Activated T-helper 1 cell treated with anti-CD3 and anti-CD28 coated beads, Interleukin-12 subunit alpha, Interleukin-12 subunit beta, Interleukin-2, Interleukin-4 antibody, amounts not matched to agents 30 ng/mL and 10 ng/mL and 1 ng/mL, durations not matched to agents 14 hours and 24 hours and 36 hours (primary cell): ENCODE results near the gene JPH4. TPM values are rescaled to one million over a fixed set of nuclear protein-coding genes. Genes with fewer than 3 reads are reported as not detected.
A peak's percentile ranks its signal among the peaks of the same experiment; 100 is the strongest.

Source experiments
- DNase-seq: peaks from one replicate; pipeline ENCODE4 v3.0.0; 2021; ENCODE audit warnings: low spot score
- H3K27ac Mint-ChIP-seq: one replicate; pipeline ENCODE4 v1.8.0; 2021; ENCODE audit warnings: mild to moderate bottlenecking, mixed read lengths
- H3K27me3 Mint-ChIP-seq: one replicate; pipeline ENCODE4 v1.8.0; 2022; ENCODE audit warnings: mild to moderate bottlenecking, moderate library complexity, mixed read lengths; ENCODE audit not compliant: insufficient read depth
- H3K36me3 Mint-ChIP-seq: one replicate; pipeline ENCODE4 v1.8.0; 2021; ENCODE audit warnings: low read depth, mixed read lengths
- H3K4me1 Mint-ChIP-seq: one replicate; pipeline ENCODE4 v1.8.0; 2021; ENCODE audit warnings: low read depth, mixed read lengths
- H3K4me3 Mint-ChIP-seq: one replicate; pipeline ENCODE4 v1.8.0; 2021; ENCODE audit warnings: mild to moderate bottlenecking, moderate library complexity, mixed read lengths
- H3K9me3 Mint-ChIP-seq: one replicate; pipeline ENCODE4 v1.8.0; 2021; ENCODE audit warnings: mixed read lengths
- intact Hi-C: fragments of 100-400 bp; cut with micrococcal nuclease; formaldehyde crosslinking; loops from one replicate; pipeline ENCODE4 v1.15.1; 2024
- total RNA-seq: library from RNA; stranded (reverse); gene quantifications from 2 replicates; pipeline ENCODE4 v1.2.3, GENCODE V29; 2022

JPH4 gene
- total RNA-seq, 1 donor from 2014 or later, result not detected

DNA sequence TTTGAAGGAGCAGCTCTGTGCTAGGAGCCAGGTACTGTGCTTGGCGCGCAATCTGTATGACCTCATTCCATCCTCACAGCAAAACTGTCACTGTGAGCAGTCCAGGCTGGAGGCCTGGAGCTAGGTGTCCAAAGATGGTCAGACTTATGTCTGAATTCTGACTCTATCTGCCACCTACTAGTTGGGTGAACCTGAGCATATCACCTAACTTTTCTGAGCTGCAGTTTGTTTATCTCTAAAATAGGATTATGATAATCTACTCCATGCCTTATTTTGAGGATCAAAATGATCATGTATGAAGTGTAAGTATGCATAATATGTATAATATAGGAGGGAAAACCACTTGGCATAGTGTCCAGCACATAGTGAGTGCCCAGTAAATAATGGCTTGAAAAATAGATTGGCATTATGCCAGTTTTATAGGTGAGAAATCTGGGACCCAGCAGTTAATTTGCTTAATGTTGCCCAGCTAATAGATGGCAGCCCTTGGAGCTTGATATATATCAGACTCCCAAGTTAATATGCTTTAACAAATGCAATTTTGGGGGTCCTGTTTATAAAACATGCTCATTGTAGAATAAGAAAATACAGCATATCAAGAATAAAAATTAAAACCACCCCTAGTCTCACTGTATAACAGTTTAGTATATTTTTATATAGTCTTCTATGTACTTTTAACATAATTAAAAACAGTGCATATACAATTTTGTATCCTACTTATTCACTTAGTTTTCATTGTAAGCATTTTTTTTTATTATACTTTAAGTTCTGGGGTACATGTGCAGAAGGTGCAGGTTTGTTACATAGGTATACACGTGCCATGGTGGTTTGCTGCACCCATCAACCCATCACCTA, 4.5 kb upstream of the JPH4 start:
- Mint-ChIP-seq H3K9me3 (no peaks in the 10 kb centered on the region), H3K36me3 (no peaks in the 10 kb centered on the region), H3K4me1 (no peaks in the 10 kb centered on the region), H3K27ac (no peak overlapping the region), H3K27me3 (peaks cover 27% of the 10 kb centered on the region), H3K4me3 (no peak overlapping the region)
- intact Hi-C loops, result no loop called here
- DNase-seq, result no peak

DNA sequence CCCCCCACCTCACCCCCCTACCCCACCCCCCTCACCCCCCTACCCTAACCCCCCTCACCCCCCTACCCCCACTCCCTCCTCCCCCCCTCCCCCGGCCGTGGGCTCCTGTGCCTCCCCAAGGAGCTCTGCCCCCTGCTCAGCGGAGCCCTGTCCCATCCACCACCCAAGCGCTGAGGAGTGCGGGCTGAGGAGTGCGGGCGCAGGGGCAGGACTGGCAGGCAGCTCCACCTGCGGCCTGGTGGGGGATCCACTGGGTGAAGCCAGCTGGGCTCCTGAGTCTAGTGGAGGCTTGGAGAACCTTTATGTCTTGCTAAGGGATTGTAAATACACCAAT, 2.3 kb upstream of the JPH4 start:
- DNase-seq, result no peak
- H3K9me3 Mint-ChIP-seq, result no peaks in the 10 kb centered on the region
- no peak overlapping the region for H3K27ac Mint-ChIP-seq
- H3K27me3 Mint-ChIP-seq, result peaks cover 32% of the 10 kb centered on the region
- H3K36me3 Mint-ChIP-seq, result no peaks in the 10 kb centered on the region
- intact Hi-C loops, result no loop called here
- no peak overlapping the region for H3K4me3 Mint-ChIP-seq
- peaks cover 8% of the 10 kb centered on the region for H3K4me1 Mint-ChIP-seq

DNA sequence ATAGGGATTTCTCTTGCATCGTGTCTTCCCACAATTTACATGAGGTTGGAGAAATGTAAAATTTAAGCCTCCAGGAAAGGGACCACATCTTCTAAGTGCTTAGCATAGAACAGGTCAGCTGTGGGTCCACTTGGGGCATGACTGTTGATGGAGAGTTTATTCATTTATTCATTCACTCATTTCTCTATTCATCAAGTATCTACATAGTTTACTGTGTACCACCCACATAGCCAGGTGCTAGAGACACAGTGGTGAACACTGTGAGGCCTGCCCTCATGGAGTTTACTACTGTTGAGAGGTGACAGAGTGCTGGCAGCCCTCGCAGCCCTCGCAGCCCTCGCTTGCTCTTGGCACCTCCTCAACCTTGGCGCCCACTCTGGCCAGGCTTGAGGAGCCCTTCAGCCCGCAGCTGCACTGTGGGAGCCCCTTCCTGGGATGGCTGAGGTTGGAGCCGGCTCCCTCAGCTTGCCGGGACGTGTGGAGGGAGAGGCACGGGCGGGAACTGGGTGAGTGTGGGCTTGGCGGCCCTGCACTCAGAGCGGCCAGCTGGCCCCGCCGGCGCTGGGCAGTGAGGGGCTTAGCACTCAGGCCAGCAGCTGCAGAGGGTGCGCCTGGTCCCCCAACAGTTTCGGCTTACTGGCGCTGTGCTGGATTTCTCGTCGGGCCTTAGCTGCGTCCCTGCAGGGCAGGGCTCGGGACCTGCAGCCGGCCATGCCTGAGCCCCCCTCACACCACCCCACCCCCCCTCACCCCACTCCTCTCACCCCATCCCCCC, 1.7 kb upstream of the JPH4 start:
- no peak for DNase-seq
- Mint-ChIP-seq H3K4me1 (peaks cover 8% of the 10 kb centered on the region), H3K9me3 (no peaks in the 10 kb centered on the region), H3K27me3 (peaks cover 33% of the 10 kb centered on the region), H3K27ac (no peak overlapping the region), H3K4me3 (no peak overlapping the region), H3K36me3 (no peaks in the 10 kb centered on the region)
- intact Hi-C loops, result no loop called here

DNA sequence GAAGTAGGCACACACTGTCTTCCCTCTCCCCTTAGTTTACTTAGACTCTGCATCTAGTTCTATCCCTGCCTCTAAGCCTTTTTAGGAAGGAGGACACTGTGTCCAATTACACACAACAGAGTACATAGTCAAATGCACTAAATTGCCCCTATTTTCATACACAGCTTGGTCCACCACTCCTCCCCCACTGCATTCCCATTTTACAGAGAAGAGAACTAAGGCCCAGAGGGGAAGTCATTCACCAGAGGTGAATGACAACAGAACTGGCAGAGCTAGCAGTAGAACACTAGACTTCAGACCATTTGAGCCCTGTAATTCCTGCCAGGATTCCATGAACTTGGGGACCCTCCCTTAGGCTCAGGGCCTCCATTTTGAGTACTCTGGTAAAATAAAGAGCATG, 1.1 kb upstream of the JPH4 start:
- intact Hi-C loops, result no loop called here
- H3K36me3 Mint-ChIP-seq, result no peaks in the 10 kb centered on the region
- H3K4me1 Mint-ChIP-seq, result peaks cover 8% of the 10 kb centered on the region
- H3K27me3 Mint-ChIP-seq, result peaks cover 39% of the 10 kb centered on the region
- no peaks in the 10 kb centered on the region for H3K9me3 Mint-ChIP-seq
- no peak for DNase-seq
- no peak overlapping the region for H3K27ac Mint-ChIP-seq
- no peak overlapping the region for H3K4me3 Mint-ChIP-seq

DNA sequence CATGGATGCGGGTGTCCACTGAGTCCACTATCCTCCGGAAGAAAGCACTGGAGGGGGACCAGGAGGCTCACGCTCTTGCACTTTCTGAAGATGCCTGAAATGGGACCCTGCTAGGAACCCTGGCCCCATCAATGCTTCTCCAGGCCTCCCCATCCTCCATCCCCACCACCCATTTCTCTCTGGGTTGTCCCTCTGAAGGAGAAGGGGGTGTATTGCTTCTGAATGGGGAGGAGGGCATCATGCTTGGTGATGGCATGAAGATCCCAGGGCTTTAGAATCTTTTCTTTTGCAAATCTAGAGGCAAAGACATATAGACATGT, 681 bp upstream of the JPH4 start:
- Mint-ChIP-seq H3K4me1 (peaks cover 8% of the 10 kb centered on the region), H3K27me3 (peaks cover 41% of the 10 kb centered on the region), H3K9me3 (no peaks in the 10 kb centered on the region), H3K27ac (no peak overlapping the region), H3K4me3 (no peak overlapping the region), H3K36me3 (no peaks in the 10 kb centered on the region)
- no peak for DNase-seq
- intact Hi-C loops, result no loop called here

DNA sequence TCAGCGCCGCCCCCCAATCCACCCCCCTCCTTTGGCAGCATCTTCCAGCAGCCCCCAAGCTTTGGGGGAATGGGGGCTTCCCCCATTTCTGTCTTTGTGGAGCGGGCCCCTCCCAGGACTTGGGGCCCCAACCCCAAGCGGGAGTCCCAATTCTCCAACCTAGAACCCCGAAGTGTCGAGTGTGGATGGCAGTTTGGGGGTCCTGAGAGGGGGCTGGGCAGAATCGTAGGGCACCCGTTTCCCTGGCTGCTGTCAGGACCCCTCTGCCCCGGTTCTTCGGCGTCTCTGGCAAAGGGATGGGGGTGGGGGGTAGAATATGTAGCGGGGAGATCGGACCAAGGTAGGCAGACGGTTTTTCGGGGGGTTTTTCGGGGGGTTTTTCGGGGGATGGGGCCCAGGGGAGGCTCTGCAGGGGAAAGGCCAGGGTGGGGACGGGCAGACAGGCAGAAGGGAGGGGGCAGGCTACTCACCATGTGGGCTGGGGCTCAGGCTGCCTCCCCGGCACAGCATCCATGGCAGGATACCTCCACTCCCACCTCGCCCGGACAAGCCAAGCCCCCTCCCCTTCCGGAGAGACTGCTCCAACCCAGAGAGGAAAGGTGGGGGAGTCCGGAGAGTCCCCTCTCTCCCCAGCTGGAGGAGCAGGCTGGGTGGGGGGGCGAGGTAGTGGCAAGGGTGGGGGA, 739 bp downstream of the JPH4 start:
- H3K27me3 Mint-ChIP-seq, result peaks cover 40% of the 10 kb centered on the region
- intact Hi-C loops, result no loop called here
- H3K36me3 Mint-ChIP-seq, result no peaks in the 10 kb centered on the region
- no peaks in the 10 kb centered on the region for H3K9me3 Mint-ChIP-seq
- DNase-seq, result no peak
- H3K27ac Mint-ChIP-seq, result no peak overlapping the region
- peaks cover 13% of the 10 kb centered on the region for H3K4me1 Mint-ChIP-seq
- H3K4me3 Mint-ChIP-seq, result no peak overlapping the region

DNA sequence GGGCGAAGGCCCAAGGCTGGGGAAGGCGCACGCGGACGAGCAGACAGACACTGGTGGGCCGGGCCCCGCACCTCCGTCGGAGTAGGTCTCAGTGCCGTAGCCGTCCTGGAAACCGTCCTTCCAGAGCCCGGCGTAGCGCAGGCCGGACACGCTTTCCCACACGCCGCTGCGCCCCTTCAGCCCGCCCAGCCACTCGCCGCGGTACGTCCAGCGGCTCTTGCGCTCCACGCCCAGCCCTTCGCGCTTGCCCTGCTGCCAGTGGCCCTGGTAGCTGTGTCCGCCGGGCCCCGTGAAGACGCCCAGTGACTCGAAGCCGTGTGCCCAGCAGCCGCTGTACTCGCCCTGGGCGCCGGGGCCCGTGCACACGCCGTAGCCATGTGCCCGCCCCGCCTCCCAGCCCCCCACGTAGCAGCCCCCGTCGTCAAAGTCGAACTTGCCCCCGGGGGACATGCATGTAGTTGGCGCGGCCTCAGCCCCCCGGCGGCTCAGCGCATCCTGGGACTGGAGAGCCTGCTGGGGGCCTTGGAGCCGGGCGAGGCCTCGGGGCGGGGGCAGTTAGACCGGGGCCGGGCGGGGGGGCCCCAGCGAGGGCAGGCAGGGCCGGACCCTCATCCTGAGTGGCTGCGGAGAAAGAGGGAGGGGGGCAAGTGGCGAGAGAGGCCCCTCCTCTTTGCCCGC, 1.4 kb downstream of the JPH4 start:
- H3K4me3 Mint-ChIP-seq, result no peak overlapping the region
- H3K27me3 Mint-ChIP-seq, result peaks cover 36% of the 10 kb centered on the region
- intact Hi-C loops, result no loop called here
- H3K36me3 Mint-ChIP-seq, result no peaks in the 10 kb centered on the region
- no peak overlapping the region for H3K27ac Mint-ChIP-seq
- H3K4me1 Mint-ChIP-seq, result peaks cover 20% of the 10 kb centered on the region
- H3K9me3 Mint-ChIP-seq, result no peaks in the 10 kb centered on the region
- DNase-seq, result no peak

DNA sequence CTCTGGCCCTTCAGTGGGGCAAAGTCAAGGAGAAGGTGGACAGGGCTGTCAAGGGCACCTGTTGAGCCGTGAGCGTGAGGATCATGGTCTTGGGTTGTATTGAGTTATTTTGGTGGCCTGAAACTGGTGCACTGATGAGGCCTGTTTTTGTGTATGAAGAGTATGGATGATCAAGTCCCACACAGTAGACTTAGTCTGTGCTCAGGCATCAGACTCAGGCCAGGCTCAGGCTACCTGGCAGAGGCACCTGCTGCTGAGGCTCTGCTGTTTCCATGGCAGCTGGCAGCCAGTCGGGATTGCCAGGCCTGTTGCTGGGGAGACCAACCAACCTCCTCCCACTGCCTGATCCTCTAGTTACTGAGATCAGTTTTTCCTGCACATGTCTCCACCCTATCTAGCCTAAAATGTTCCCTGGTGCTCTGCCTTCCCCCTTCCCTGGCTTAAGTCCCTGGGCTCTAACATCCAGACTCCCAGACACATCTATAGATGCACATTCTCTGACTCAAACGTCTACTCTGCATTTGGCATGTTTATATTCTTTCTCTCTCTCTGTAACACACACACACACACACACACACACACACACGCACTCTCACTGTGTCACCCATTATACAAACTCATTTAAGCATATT, 5.1 kb downstream of the JPH4 start:
- Mint-ChIP-seq H3K4me3 (no peak overlapping the region), H3K36me3 (no peaks in the 10 kb centered on the region), H3K27ac (no peak overlapping the region), H3K9me3 (no peaks in the 10 kb centered on the region), H3K27me3 (peaks cover 27% of the 10 kb centered on the region), H3K4me1 (peaks cover 32% of the 10 kb centered on the region)
- intact Hi-C loops, result no loop called here
- no peak for DNase-seq

DNA sequence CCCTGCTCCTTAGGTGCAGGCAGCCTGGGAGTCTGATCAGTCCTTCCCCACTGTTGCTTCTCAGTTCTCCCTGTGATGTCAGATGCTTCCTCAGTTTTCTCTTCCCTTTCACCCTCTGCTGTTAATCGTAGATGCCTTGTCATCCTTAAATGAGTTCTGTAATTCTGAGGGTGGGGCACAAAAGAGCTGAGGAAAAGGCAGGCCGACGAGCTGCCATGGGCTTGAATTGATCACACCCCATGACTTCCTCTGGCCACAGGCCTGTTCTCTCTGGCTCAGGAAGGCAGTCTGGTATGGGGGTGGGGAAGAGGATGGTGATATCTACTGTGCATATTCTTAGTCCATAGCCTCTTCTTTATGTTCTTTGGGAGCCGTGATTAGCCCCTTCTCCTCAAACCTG, 5.8 kb downstream of the JPH4 start:
- intact Hi-C loops, result no loop called here
- Mint-ChIP-seq H3K4me1 (peaks cover 39% of the 10 kb centered on the region), H3K4me3 (no peak overlapping the region), H3K36me3 (peaks cover 2% of the 10 kb centered on the region), H3K27ac (no peak overlapping the region), H3K27me3 (peaks cover 24% of the 10 kb centered on the region), H3K9me3 (no peaks in the 10 kb centered on the region)
- no peak for DNase-seq

DNA sequence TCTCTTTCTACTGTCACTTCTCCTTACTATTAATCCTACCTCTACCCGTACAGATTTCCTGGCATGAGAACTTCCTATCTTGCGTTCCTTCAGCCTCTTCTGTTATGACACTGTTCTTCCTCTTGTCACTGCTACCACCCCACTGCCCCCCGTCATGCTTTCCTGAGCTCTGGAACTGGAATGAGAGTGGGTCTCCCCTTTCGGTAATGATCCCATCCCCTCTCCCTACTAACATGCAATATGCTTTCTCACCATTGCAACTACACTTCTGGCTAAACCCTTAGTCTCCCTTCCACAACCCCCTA, 6.1 kb downstream of the JPH4 start:
- Mint-ChIP-seq H3K27me3 (peaks cover 24% of the 10 kb centered on the region), H3K36me3 (peaks cover 3% of the 10 kb centered on the region)
- intact Hi-C loops, result no loop called here

DNA sequence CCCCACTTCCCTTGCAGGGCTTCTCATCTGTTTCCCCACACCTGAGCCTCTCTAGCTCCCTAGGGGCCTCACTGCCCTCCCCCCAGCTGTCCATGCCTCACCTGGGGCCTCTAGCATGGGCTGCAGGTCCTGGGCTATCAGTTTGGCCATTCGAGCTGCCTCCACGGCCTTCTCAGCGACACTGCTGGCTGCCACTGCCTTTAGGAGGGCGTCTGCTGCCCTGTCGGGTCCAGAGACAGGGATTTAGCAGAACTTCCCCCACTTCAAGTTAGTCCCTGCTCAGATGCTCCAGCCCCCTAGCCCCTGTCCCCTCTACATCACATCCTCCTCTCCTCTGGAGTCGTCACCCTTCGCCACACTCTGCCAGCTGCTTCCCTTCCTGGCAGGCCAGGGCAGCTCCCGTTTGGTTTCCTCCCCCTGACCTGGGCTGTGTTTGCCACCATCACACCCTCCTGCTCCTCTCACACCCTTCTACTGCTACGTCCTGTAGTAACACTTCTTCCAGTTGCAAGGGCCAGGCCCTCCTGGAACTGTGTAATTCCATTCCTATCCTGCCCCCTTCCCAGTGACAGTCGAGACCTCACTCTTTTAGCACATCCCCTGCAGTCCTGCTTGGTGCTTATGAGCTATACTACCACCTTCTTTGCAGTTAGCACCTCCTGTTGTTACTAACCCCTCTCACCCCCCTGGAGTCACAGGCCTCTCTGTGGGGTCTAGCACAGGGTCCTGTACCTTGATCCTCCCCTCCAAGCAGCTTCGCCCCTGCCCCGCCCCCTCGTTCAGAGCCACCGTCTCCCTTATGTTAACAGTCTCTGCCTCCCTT, 6.7 kb downstream of the JPH4 start:
- peak overlapping the region; percentile 53 for H3K27ac Mint-ChIP-seq
- no peak for DNase-seq
- peaks cover 45% of the 10 kb centered on the region for H3K4me1 Mint-ChIP-seq
- H3K4me3 Mint-ChIP-seq, result no peak overlapping the region
- H3K36me3 Mint-ChIP-seq, result peaks cover 5% of the 10 kb centered on the region
- intact Hi-C loops, result no loop called here
- no peaks in the 10 kb centered on the region for H3K9me3 Mint-ChIP-seq
- H3K27me3 Mint-ChIP-seq, result peaks cover 21% of the 10 kb centered on the region

More for the DNA sequence above, 6.1 kb downstream of the JPH4 start:
- no peak for DNase-seq
- no peak overlapping the region for H3K27ac Mint-ChIP-seq
- peaks cover 42% of the 10 kb centered on the region for H3K4me1 Mint-ChIP-seq
- H3K9me3 Mint-ChIP-seq, result no peaks in the 10 kb centered on the region
- H3K4me3 Mint-ChIP-seq, result no peak overlapping the region
